H9 (cell line): Measurements from ENCODE around the gene EPB41L2. TPM values are rescaled to one million over a fixed set of nuclear protein-coding genes. Genes with fewer than 3 reads are reported as not detected.

Experiments used
- DNase-seq: peaks from one replicate; pipeline ENCODE4 v3.0.0-alpha.2; 2017
- H2AFZ ChIP-seq: one replicate; pipeline ENCODE4 v1.6.1; 2013; ENCODE audit warnings: mild to moderate bottlenecking, low read length, control low read depth, moderate library complexity
- H2AK5ac ChIP-seq: 2 replicates; pipeline ENCODE4 v1.6.1; 2013; ENCODE audit warnings: low read length, control low read depth, mixed read lengths; ENCODE audit not compliant: insufficient read length
- H2BK120ac ChIP-seq: one replicate; pipeline ENCODE4 v1.6.1; 2013; ENCODE audit warnings: low read depth, mild to moderate bottlenecking, low read length, control low read depth, inconsistent platforms; ENCODE audit not compliant: poor library complexity, severe bottlenecking
- H2BK12ac ChIP-seq: 2 replicates; pipeline ENCODE4 v1.6.1; 2013; ENCODE audit warnings: low read length, control low read depth, mixed read lengths, low read depth; ENCODE audit not compliant: insufficient read length
- H2BK15ac ChIP-seq: 2 replicates; pipeline ENCODE4 v1.6.1; 2013; ENCODE audit warnings: low read depth, low read length, control low read depth
- H2BK20ac ChIP-seq: one replicate; pipeline ENCODE4 v1.6.1; 2013; ENCODE audit warnings: low read depth, mild to moderate bottlenecking, low read length, control low read depth, inconsistent platforms; ENCODE audit not compliant: poor library complexity, severe bottlenecking
- H2BK5ac ChIP-seq: 2 replicates; pipeline ENCODE4 v1.6.1; 2013; ENCODE audit warnings: low read length, control low read depth, mixed read lengths; ENCODE audit not compliant: insufficient read length
- H3K14ac ChIP-seq: 2 replicates; pipeline ENCODE4 v1.6.1; 2013; ENCODE audit warnings: low read length, control low read depth; ENCODE audit not compliant: insufficient read depth
- H3K18ac ChIP-seq: 2 replicates; pipeline ENCODE4 v1.6.1; 2013; ENCODE audit warnings: low read depth, mild to moderate bottlenecking, mixed read lengths, low read length, control low read depth; ENCODE audit not compliant: insufficient read length
- H3K23ac ChIP-seq: 2 replicates; pipeline ENCODE4 v1.6.1; 2013; ENCODE audit warnings: low read length, control low read depth, mixed read lengths, low read depth; ENCODE audit not compliant: insufficient read length
- H3K23me2 ChIP-seq: 2 replicates; pipeline ENCODE4 v1.6.1; 2013; ENCODE audit warnings: low read depth, mild to moderate bottlenecking, mixed read lengths, low read length, control low read depth; ENCODE audit not compliant: insufficient read length, poor library complexity, severe bottlenecking
- H3K27ac ChIP-seq: 2 replicates; pipeline ENCODE4 v1.5.1; 2013; ENCODE audit warnings: low read length, control low read depth, mixed read lengths, low read depth; ENCODE audit not compliant: insufficient read length
- H3K27me3 ChIP-seq: 2 replicates; pipeline ENCODE4 v1.6.1; 2013; ENCODE audit warnings: low read length, control low read depth, inconsistent platforms; ENCODE audit not compliant: insufficient read depth
- H3K4ac ChIP-seq: 2 replicates; pipeline ENCODE4 v1.6.1; 2013; ENCODE audit warnings: low read depth, mild to moderate bottlenecking, control low read depth, inconsistent platforms, low read length, moderate library complexity
- H3K4me1 ChIP-seq: 2 replicates; pipeline ENCODE4 v1.6.1; 2013; ENCODE audit warnings: low read length, control low read depth, inconsistent platforms; ENCODE audit not compliant: insufficient read depth
- H3K4me2 ChIP-seq: 2 replicates; pipeline ENCODE4 v1.6.1; 2013; ENCODE audit warnings: low read length, control low read depth, mixed read lengths; ENCODE audit not compliant: insufficient read length, insufficient read depth
- H3K56ac ChIP-seq: 2 replicates; pipeline ENCODE4 v1.6.1; 2013; ENCODE audit warnings: low read depth, mild to moderate bottlenecking, mixed read lengths, low read length, control low read depth; ENCODE audit not compliant: insufficient read length
- H3K79me1 ChIP-seq: 2 replicates; pipeline ENCODE4 v1.6.1; 2013; ENCODE audit warnings: low read depth, mild to moderate bottlenecking, moderate library complexity, low read length, control low read depth, inconsistent platforms; ENCODE audit not compliant: insufficient read depth, poor library complexity, severe bottlenecking
- H3K79me2 ChIP-seq: 2 replicates; pipeline ENCODE4 v1.6.1; 2013; ENCODE audit warnings: low read length, control low read depth, inconsistent platforms; ENCODE audit not compliant: insufficient read depth
- H3K9ac ChIP-seq: 2 replicates; pipeline ENCODE4 v1.6.1; 2013; ENCODE audit warnings: low read length, control low read depth, mixed read lengths; ENCODE audit not compliant: insufficient read length; ENCODE audit errors: extremely low read depth
- H3K9me3 ChIP-seq: one replicate; pipeline ENCODE4 v1.6.1; 2013; ENCODE audit warnings: low read depth, low read length, inconsistent platforms; ENCODE audit not compliant: control insufficient read depth
- H3T11ph ChIP-seq: one replicate; pipeline ENCODE4 v1.6.1; 2013; ENCODE audit warnings: mild to moderate bottlenecking, low read length, control low read depth, inconsistent platforms
- H4K20me1 ChIP-seq: one replicate; pipeline ENCODE4 v1.6.1; 2013; ENCODE audit not compliant: control insufficient read depth, insufficient read length, insufficient read depth
- H4K5ac ChIP-seq: 2 replicates; pipeline ENCODE4 v1.6.1; 2013; ENCODE audit warnings: low read depth, mild to moderate bottlenecking, mixed read lengths, low read length, control low read depth; ENCODE audit not compliant: insufficient read length
- H4K8ac ChIP-seq: replicated peaks from 2 replicates; pipeline ENCODE4 v1.6.1; 2013; ENCODE audit warnings: low read length, control low read depth, mixed read lengths, low read depth; ENCODE audit not compliant: insufficient read length
- H4K91ac ChIP-seq: 2 replicates; pipeline ENCODE4 v1.6.1; 2013; ENCODE audit warnings: low read depth, mild to moderate bottlenecking, moderate library complexity, mixed read lengths, low read length, control low read depth; ENCODE audit not compliant: insufficient read length
- H3K27ac Mint-ChIP-seq, 3 experiments: 2 replicates in 2 of 3; 3 replicates in 1 of 3; pipeline ENCODE4 v1.8.0; 2020 to 2021; ENCODE audit warnings: mixed read lengths in 3 of 3, mild to moderate bottlenecking in 1 of 3, moderate library complexity in 1 of 3
- H3K27me3 Mint-ChIP-seq: 2 replicates; pipeline ENCODE4 v1.8.0; 2021; ENCODE audit warnings: low read depth, mild to moderate bottlenecking, moderate library complexity, mixed read lengths
- H3K36me3 Mint-ChIP-seq, 3 experiments: 2 replicates in 2 of 3; 3 replicates in 1 of 3; pipeline ENCODE4 v1.8.0; 2020 to 2021; ENCODE audit warnings: low read depth in 3 of 3, mixed read lengths in 3 of 3; ENCODE audit not compliant: insufficient read depth in 1 of 3
- H3K4me1 Mint-ChIP-seq, 2 experiments: 2 replicates each; pipeline ENCODE4 v1.8.0; 2020; ENCODE audit warnings: mixed read lengths in 2 of 2
- H3K4me3 Mint-ChIP-seq, 2 experiments: 2 replicates in 1 of 2; 3 replicates in 1 of 2; pipeline ENCODE4 v1.8.0; 2020 to 2021; ENCODE audit warnings: mild to moderate bottlenecking in 2 of 2, mixed read lengths in 2 of 2, moderate library complexity in 1 of 2
- H3K9me3 Mint-ChIP-seq, 2 experiments: 2 replicates in 1 of 2; 3 replicates in 1 of 2; pipeline ENCODE4 v1.8.0; 2020; ENCODE audit warnings: mild to moderate bottlenecking in 2 of 2, mixed read lengths in 2 of 2, moderate library complexity in 1 of 2
- CTCF ChIP-seq: fragments of 200-600 bp; sonication (generic); conservative IDR thresholded peaks from 3 replicates; pipeline ENCODE4 v1.8.0; 2021; ENCODE audit warnings: antibody characterized with exemption, mild to moderate bottlenecking
- WGBS: extraction: QIAGEN DNeasy Blood & Tissue Kit; methylation state at CpG from one replicate; pipeline ENCODE4 v1.1.7; 2013; ENCODE audit warnings: missing lambda C conversion rate, low lambda C conversion rate, mixed read lengths; ENCODE audit not compliant: insufficient read length; ENCODE audit errors: extremely low coverage; 5-methylcytosine and 5-hydroxymethylcytosine counted together
- total RNA-seq: library from RNA; stranded (reverse); gene quantifications from 2 replicates; pipeline ENCODE4 v1.2.1, GENCODE V29; 2021

EPB41L2 gene
- total RNA-seq, 1 experiment from 2014 or later, result 90.2 TPM

DNA sequence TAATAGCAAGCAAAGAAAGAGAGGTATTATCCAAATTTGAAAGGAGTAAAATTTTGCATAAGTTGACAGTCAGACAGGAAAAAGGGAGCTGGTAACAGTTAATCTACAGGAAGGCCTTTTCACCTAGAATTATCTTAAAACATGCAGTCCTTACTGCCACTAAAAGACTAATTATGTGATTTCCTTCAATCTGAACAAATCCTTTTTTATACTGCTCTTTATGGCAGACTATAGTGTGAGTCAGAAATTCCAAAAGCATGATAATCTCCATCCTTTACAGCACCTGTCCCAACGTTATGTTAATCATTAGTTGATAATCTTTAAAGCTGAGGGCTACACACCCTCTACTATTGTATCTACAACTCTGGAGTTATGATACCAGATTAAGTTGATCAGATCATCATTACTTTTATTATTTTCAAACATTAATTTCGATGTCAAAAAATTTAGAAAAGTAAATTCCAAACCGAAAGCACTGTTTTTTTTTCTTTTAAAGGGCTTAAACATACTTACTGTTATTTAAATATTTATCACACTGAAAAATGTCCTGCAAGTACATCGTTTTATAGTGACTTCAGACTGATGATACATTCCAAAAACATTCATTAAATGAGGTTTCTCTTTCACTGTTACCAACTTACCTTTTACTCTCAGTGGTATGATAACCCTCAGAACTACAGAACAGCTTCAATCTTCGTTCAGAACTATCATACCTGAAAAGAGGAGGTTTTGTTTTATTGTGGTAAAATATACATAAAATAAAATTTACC is 39.1 kb upstream of the EPB41L2 start:
- Histone ChIP-seq H2BK120ac (no peak overlapping the region), H3K14ac (no peak overlapping the region), H3K27ac (no peak overlapping the region), H3K4me1 (no peaks in the 10 kb centered on the region), H3K56ac (no peak overlapping the region), H4K91ac (no peak overlapping the region), H3K9me3 (no peaks in the 10 kb centered on the region), H4K8ac (no peak overlapping the region), H2BK20ac (no peak overlapping the region), H3K79me2 (no peaks in the 10 kb centered on the region), H3K79me1 (no peaks in the 10 kb centered on the region), H3K23me2 (no peaks in the 10 kb centered on the region), H4K20me1 (no peaks in the 10 kb centered on the region), H2BK15ac (no peak overlapping the region), H3K4me2 (no peak overlapping the region), H3K9ac (no peak overlapping the region), H3K18ac (no peak overlapping the region), H4K5ac (no peak overlapping the region), H3K4ac (no peak overlapping the region), H3K27me3 (no peaks in the 10 kb centered on the region), H2AFZ (no peak overlapping the region), H2BK5ac (no peak overlapping the region), H3K23ac (no peak overlapping the region), H2AK5ac (no peak overlapping the region), H3T11ph (no peak overlapping the region), H2BK12ac (no peak overlapping the region)
- H3K9me3 Mint-ChIP-seq, result peaks cover 6 to 8% of the 10 kb centered on the region in 2 experiments; a peak in 4 of 5 replicates
- H3K27ac Mint-ChIP-seq, result no peak overlapping the region
- TF ChIP-seq CTCF, result no peak
- H3K4me1 Mint-ChIP-seq, result no peaks in the 10 kb centered on the region
- no peak for DNase-seq
- no peaks in the 10 kb centered on the region for H3K27me3 Mint-ChIP-seq
- H3K4me3 Mint-ChIP-seq, result no peak overlapping the region
- no CpG with 5 or more reads among the region's 5 CpGs for WGBS
- H3K36me3 Mint-ChIP-seq, result 0 out of 7 replicates have a peak, but pooled peaks cover 0 to 2% (median 0%) of the 10 kb centered on the region in 3 experiments
